Suppressor macrophage treated with lipopolysaccharide for 1 hour (primary cell): ENCODE measurements around the gene B3GNT2.

Source experiments
- DNase-seq, 3 donors: peaks; one replicate each; pipeline ENCODE4 v3.0.0-alpha.2; 2020 to 2022

B3GNT2 gene

GRCh38 chr2:62238236-62238635, 42.3 kb downstream of the B3GNT2 start:
- DNase-seq = no peak

- DNase-seq = peak; percentile 62 to 77 (median 69)
These were observed 44.6 kb downstream of the B3GNT2 start for GRCh38 chr2:62240546-62240945.

GRCh38 chr2:62243983-62244382, 48.1 kb downstream of the B3GNT2 start:
- DNase-seq = no peak

- no peak for DNase-seq
These were observed 52.3 kb downstream of the B3GNT2 start for GRCh38 chr2:62248226-62248625.

- no peak for DNase-seq
These were observed 54.3 kb downstream of the B3GNT2 start for GRCh38 chr2:62250239-62250638.

- no peak for DNase-seq
These were observed 58.7 kb downstream of the B3GNT2 start for GRCh38 chr2:62254424-62255266.

- no peak for DNase-seq
These were observed 61.6 kb downstream of the B3GNT2 start for GRCh38 chr2:62257466-62257865.

- DNase-seq = peak in 2 of 3 donors; percentile 52 to 55
These were observed 67.3 kb downstream of the B3GNT2 start for GRCh38 chr2:62263076-62263715.

- peak; percentile 22 to 68 (median 61) for DNase-seq
These were observed 68.3 kb downstream of the B3GNT2 start for GRCh38 chr2:62264186-62264585.

GRCh38 chr2:62265106-62265505, 69.2 kb downstream of the B3GNT2 start:
- DNase-seq = peak; percentile 87 to 96 (median 96)

GRCh38 chr2:62266433-62267038, 70.6 kb downstream of the B3GNT2 start:
- DNase-seq = peak; percentile 82 to 94 (median 93)

GRCh38 chr2:62267696-62268095, 71.8 kb downstream of the B3GNT2 start:
- peak; percentile 76 to 93 (median 92) for DNase-seq

GRCh38 chr2:62268681-62269188, 72.8 kb downstream of the B3GNT2 start:
- peak; percentile 54 to 74 (median 73) for DNase-seq

- DNase-seq = peak in 2 of 3 donors; percentile 21 to 25
These were observed 74.8 kb downstream of the B3GNT2 start for GRCh38 chr2:62270728-62271127.
